GM23338 (cell line): Measurements from ENCODE around the gene EGR1. TPM values are rescaled to one million over a fixed set of nuclear protein-coding genes. Genes with fewer than 3 reads are reported as not detected.

Source experiments
- ATAC-seq: fragments of 200-7000 bp; cut with Tn5 transposase; 3 replicates; pipeline ENCODE4 v1.9.1; 2020
- DNase-seq: peaks from one replicate; pipeline ENCODE4 v3.0.0-alpha.2; 2015; ENCODE audit warnings: low spot score
- H2AFZ ChIP-seq: fragments of 200-600 bp; sonication (generic); 2 replicates; pipeline ENCODE4 v1.8.0; 2016; ENCODE audit warnings: antibody characterized with exemption, mild to moderate bottlenecking, moderate library complexity
- H3F3A ChIP-seq: fragments of 200-600 bp; sonication (generic); replicated peaks from 2 replicates; pipeline ENCODE4 v1.8.0; 2017; ENCODE audit warnings: antibody characterized with exemption, mixed run types, low read depth
- H3K27ac ChIP-seq: fragments of 200-600 bp; sonication (generic); 2 replicates; pipeline ENCODE4 v1.6.1; 2016; ENCODE audit warnings: low read depth
- H3K27me3 ChIP-seq: fragments of 200-600 bp; sonication (generic); 2 replicates; pipeline ENCODE4 v1.8.0; 2016; ENCODE audit warnings: mild to moderate bottlenecking, mixed run types, moderate library complexity; ENCODE audit not compliant: insufficient read depth
- H3K36me3 ChIP-seq: fragments of 200-600 bp; sonication (generic); 2 replicates; pipeline ENCODE4 v1.8.0; 2016; ENCODE audit warnings: mild to moderate bottlenecking; ENCODE audit not compliant: insufficient read depth
- H3K4me1 ChIP-seq: fragments of 200-600 bp; sonication (generic); 2 replicates; pipeline ENCODE4 v1.8.0; 2016; ENCODE audit warnings: mild to moderate bottlenecking, moderate library complexity; ENCODE audit not compliant: insufficient read depth
- H3K4me2 ChIP-seq: fragments of 200-600 bp; sonication (generic); 2 replicates; pipeline ENCODE4 v1.7.1; 2017; ENCODE audit warnings: mixed run types
- H3K4me3 ChIP-seq: fragments of 200-600 bp; sonication (generic); 2 replicates; pipeline ENCODE4 v1.6.1; 2016; ENCODE audit warnings: mixed run types
- H3K79me2 ChIP-seq: fragments of 200-600 bp; sonication (generic); replicated peaks from 2 replicates; pipeline ENCODE4 v1.8.0; 2017; ENCODE audit warnings: mild to moderate bottlenecking; ENCODE audit not compliant: insufficient read depth
- H3K9me2 ChIP-seq: fragments of 200-600 bp; sonication (generic); 2 replicates; pipeline ENCODE4 v1.8.0; 2017; ENCODE audit not compliant: insufficient read depth
- H4K20me1 ChIP-seq: fragments of 200-600 bp; sonication (generic); replicated peaks from 2 replicates; pipeline ENCODE4 v1.8.0; 2017; ENCODE audit warnings: mild to moderate bottlenecking; ENCODE audit not compliant: insufficient read depth
- H3K27ac Mint-ChIP-seq: 2 replicates; pipeline ENCODE4 v1.8.0; 2020; ENCODE audit warnings: inconsistent platforms, mild to moderate bottlenecking, moderate library complexity, mixed read lengths
- H3K27me3 Mint-ChIP-seq: 3 replicates; pipeline ENCODE4 v1.8.0; 2022; ENCODE audit warnings: low read depth, mild to moderate bottlenecking, moderate library complexity, mixed read lengths, inconsistent platforms; ENCODE audit not compliant: insufficient read depth, poor library complexity
- H3K36me3 Mint-ChIP-seq: 3 replicates; pipeline ENCODE4 v1.8.0; 2021; ENCODE audit warnings: low read depth, mild to moderate bottlenecking, inconsistent platforms, moderate library complexity, mixed read lengths
- H3K4me1 Mint-ChIP-seq: 3 replicates; pipeline ENCODE4 v1.8.0; 2020; ENCODE audit warnings: mild to moderate bottlenecking, inconsistent platforms, mixed read lengths
- H3K4me3 Mint-ChIP-seq: 3 replicates; pipeline ENCODE4 v1.8.0; 2021; ENCODE audit warnings: moderate library complexity, mild to moderate bottlenecking, inconsistent platforms, mixed read lengths
- H3K9me3 Mint-ChIP-seq: 3 replicates; pipeline ENCODE4 v1.8.0; 2020; ENCODE audit warnings: moderate library complexity, mild to moderate bottlenecking, inconsistent platforms, mixed read lengths
- EZH2phosphoT487 ChIP-seq: fragments of 200-600 bp; sonication (generic); IDR thresholded peaks from one replicate; pipeline ENCODE4 v1.8.1; 2018; ENCODE audit warnings: antibody characterized with exemption; ENCODE audit not compliant: unreplicated experiment
- JUNB ChIP-seq: IDR thresholded peaks from one replicate; pipeline ENCODE4 v1.6.1; 2016; ENCODE audit warnings: antibody characterized with exemption; ENCODE audit not compliant: unreplicated experiment
- NANOG ChIP-seq: IDR thresholded peaks from 2 replicates; pipeline ENCODE4 v1.6.1; 2016; ENCODE audit warnings: antibody characterized with exemption, borderline replicate concordance
- STAT1 ChIP-seq: IDR thresholded peaks from one replicate; pipeline ENCODE4 v1.6.1; 2016; ENCODE audit warnings: antibody characterized with exemption; ENCODE audit not compliant: unreplicated experiment
- ZNF114 ChIP-seq: fragments of 250-450 bp; sonication (Bioruptor Pico); IDR thresholded peaks from 2 replicates; pipeline ENCODE4 v1.5.0; 2020; ENCODE audit warnings: mild to moderate bottlenecking, moderate library complexity
- polyA plus RNA-seq: library from polyadenylated mRNA; unstranded; fragments of >200 nt; fragmentation: Nextera tagmentation; extraction: Ambion mirVana; gene quantifications from 2 replicates; pipeline ENCODE4 v1.2.1, GENCODE V29; 2016
- total RNA-seq: library from RNA; depleted of rRNA; stranded (reverse); fragments of >200 nt; shearing (Covaris generic); gene quantifications from 2 replicates; pipeline ENCODE4 v1.2.3, GENCODE V29; 2014
- TF ChIP-seq, protein P1 (sequence below): IDR thresholded peaks from one replicate; pipeline ENCODE4 v1.6.1; 2018; ENCODE audit warnings: antibody characterized with exemption; ENCODE audit not compliant: unreplicated experiment
- TF ChIP-seq, protein P2 (sequence below), 2 experiments: fragments of 200-600 bp in 1 of 2; sonication (generic) in 1 of 2; conservative IDR thresholded peaks; 2 replicates each; pipeline versions ENCODE4 v1.5.1 to v1.6.1; 2016 to 2017; ENCODE audit warnings: antibody characterized with exemption in 2 of 2, low read depth in 2 of 2, mild to moderate bottlenecking in 2 of 2, moderate library complexity in 1 of 2
- TF ChIP-seq, protein P3 (sequence below): fragments of 250-450 bp; sonication (Bioruptor Pico); IDR thresholded peaks from 2 replicates; pipeline ENCODE4 v1.5.0; 2020; ENCODE audit warnings: mild to moderate bottlenecking, moderate library complexity

Gene EGR1
- total and polyA plus RNA-seq, 2 experiments from 2014 or later, result 13.5 to 60.3 TPM

DNA sequence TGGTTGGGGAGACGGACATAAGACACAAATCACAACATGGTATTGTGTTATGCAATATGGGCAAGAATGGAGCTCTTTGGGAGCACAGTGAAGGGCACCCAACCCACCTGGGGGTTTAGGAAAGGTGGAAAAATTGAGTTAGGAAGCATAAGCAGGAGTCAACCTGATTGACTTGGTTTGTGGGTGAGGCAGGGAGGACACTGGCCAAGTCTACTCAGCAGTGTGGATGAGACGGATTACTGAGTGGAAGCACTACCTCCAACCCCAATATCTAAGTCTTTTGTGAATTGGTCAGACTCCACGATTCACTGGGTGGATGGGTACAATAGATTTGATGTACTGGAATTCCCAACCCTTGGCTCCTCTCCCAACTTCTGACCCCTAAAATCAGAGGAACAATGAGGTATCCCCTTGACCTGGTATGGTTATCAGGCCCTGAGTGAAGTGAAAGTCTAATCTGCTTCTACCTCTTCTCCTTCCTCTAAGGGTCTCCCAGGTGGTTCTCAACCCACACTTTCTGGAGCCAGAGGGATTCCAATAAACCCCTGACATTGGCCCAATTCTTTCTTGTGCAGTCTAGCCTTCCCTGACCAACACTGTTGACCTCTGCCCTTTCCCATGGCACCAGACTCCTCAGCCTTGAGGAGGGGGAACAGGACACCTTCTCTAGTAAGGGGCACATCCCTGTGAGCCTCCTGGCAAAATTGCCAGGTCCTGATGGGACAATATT is 5.2 kb downstream of the EGR1 start (continued):
- TF ChIP-seq, protein P1, sequence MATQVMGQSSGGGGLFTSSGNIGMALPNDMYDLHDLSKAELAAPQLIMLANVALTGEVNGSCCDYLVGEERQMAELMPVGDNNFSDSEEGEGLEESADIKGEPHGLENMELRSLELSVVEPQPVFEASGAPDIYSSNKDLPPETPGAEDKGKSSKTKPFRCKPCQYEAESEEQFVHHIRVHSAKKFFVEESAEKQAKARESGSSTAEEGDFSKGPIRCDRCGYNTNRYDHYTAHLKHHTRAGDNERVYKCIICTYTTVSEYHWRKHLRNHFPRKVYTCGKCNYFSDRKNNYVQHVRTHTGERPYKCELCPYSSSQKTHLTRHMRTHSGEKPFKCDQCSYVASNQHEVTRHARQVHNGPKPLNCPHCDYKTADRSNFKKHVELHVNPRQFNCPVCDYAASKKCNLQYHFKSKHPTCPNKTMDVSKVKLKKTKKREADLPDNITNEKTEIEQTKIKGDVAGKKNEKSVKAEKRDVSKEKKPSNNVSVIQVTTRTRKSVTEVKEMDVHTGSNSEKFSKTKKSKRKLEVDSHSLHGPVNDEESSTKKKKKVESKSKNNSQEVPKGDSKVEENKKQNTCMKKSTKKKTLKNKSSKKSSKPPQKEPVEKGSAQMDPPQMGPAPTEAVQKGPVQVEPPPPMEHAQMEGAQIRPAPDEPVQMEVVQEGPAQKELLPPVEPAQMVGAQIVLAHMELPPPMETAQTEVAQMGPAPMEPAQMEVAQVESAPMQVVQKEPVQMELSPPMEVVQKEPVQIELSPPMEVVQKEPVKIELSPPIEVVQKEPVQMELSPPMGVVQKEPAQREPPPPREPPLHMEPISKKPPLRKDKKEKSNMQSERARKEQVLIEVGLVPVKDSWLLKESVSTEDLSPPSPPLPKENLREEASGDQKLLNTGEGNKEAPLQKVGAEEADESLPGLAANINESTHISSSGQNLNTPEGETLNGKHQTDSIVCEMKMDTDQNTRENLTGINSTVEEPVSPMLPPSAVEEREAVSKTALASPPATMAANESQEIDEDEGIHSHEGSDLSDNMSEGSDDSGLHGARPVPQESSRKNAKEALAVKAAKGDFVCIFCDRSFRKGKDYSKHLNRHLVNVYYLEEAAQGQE, result no peak
- no peak for TF ChIP-seq EZH2phosphoT487
- TF ChIP-seq, protein P2, sequence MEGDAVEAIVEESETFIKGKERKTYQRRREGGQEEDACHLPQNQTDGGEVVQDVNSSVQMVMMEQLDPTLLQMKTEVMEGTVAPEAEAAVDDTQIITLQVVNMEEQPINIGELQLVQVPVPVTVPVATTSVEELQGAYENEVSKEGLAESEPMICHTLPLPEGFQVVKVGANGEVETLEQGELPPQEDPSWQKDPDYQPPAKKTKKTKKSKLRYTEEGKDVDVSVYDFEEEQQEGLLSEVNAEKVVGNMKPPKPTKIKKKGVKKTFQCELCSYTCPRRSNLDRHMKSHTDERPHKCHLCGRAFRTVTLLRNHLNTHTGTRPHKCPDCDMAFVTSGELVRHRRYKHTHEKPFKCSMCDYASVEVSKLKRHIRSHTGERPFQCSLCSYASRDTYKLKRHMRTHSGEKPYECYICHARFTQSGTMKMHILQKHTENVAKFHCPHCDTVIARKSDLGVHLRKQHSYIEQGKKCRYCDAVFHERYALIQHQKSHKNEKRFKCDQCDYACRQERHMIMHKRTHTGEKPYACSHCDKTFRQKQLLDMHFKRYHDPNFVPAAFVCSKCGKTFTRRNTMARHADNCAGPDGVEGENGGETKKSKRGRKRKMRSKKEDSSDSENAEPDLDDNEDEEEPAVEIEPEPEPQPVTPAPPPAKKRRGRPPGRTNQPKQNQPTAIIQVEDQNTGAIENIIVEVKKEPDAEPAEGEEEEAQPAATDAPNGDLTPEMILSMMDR (conservative IDR thresholded peaks at IDR 0.05; ENCODE audit: low read depth in 2 of 2), result no peak

DNA sequence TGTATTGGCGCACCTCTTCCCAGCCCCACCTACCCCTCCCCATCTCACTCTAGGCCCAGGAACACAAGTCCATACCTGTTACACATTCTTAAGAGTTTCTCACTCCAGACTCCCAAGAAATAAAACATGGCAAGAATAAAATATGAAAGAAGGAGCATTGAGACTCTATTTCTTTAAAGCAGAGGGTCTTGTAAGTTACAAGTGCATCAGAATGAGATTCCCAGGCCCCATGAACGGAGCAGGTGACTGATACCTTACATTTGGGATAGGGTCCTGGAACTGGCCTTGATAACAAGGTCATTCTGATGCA is 5.7 kb downstream of the EGR1 start:
- peaks cover 46% of the 10 kb centered on the region for H3K27me3 Mint-ChIP-seq
- Histone ChIP-seq H4K20me1 (peaks cover 14% of the 10 kb centered on the region; the same call in 1 of the 2 replicates), H2AFZ (no peak overlapping the region), H3K4me3 (no peak overlapping the region), H3K9me2 (no peaks in the 10 kb centered on the region), H3K36me3 (0 out of 2 replicates have a peak, but pooled peaks cover 3% of the 10 kb centered on the region), H3K27me3 (peaks cover 21% of the 10 kb centered on the region), H3K4me1 (peaks cover 5% of the 10 kb centered on the region), H3K27ac (no peak overlapping the region), H3K4me2 (no peak overlapping the region), H3F3A (peaks cover 9% of the 10 kb centered on the region), H3K79me2 (no peaks in the 10 kb centered on the region)
- TF ChIP-seq NANOG (no peak), ZNF114 (CRISPR knock-in tag) (no peak)
- no peak for DNase-seq
- peaks cover 15% of the 10 kb centered on the region; the same call in 2 of the 3 replicates for H3K9me3 Mint-ChIP-seq
- H3K4me1 Mint-ChIP-seq, result peaks cover 29% of the 10 kb centered on the region; the same call in 2 of the 3 replicates
- no peak overlapping the region for H3K27ac Mint-ChIP-seq
- ATAC-seq, result no peak
- peaks cover 28% of the 10 kb centered on the region for H3K36me3 Mint-ChIP-seq
- H3K4me3 Mint-ChIP-seq, result no peak overlapping the region

DNA sequence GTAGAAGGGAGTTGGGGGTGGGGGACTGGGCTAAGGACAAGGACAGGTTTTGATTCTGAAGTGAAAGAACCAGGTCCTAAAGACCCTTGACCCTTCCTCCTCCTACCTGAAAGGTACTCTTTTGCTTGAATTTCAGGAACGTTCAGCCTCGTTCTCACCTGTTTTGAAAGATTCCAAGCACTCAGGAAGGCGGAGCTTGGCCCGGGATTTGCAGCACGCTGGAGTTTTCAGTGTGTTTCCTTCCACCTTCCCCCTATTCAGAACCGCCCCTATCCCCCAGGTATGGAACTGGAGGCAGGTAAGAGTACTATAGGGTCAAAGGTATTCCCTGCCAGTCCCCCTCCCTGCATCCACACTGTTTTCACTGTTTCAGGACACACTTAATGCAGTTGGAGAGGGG is 7.1 kb downstream of the EGR1 start:
- no peak overlapping the region for H3K27ac ChIP-seq
- peaks cover 8% of the 10 kb centered on the region; the same call in 1 of the 2 replicates for H4K20me1 ChIP-seq
- no peak overlapping the region for H3K4me2 ChIP-seq
- H2AFZ ChIP-seq, result peak overlapping the region; percentile 65; the same call in 1 of the 2 replicates
- H3K36me3 Mint-ChIP-seq, result peaks cover 18% of the 10 kb centered on the region
- no peak overlapping the region for H3K4me3 ChIP-seq
- peak; percentile 73 for DNase-seq
- H3K27me3 Mint-ChIP-seq, result peaks cover 36% of the 10 kb centered on the region
- peaks cover 5% of the 10 kb centered on the region for H3K4me1 ChIP-seq
- H3K9me3 Mint-ChIP-seq, result peaks cover 6% of the 10 kb centered on the region; the same call in 2 of the 3 replicates
- no peaks in the 10 kb centered on the region for H3K79me2 ChIP-seq
- peak; percentile 8 for ATAC-seq
- peaks cover 7% of the 10 kb centered on the region; the same call in 1 of the 2 replicates for H3K27me3 ChIP-seq
- H3K27ac Mint-ChIP-seq, result peak overlapping the region; percentile 78; the same call in 1 of the 2 replicates
- peaks cover 19% of the 10 kb centered on the region; the same call in 2 of the 3 replicates for H3K4me1 Mint-ChIP-seq
- H3K9me2 ChIP-seq, result no peaks in the 10 kb centered on the region
- peak overlapping the region; percentile 38; the same call in 2 of the 3 replicates for H3K4me3 Mint-ChIP-seq
- 0 out of 2 replicates have a peak, but pooled peaks cover 3% of the 10 kb centered on the region for H3K36me3 ChIP-seq
- H3F3A ChIP-seq, result peaks cover 6% of the 10 kb centered on the region
- TF ChIP-seq STAT1, result no peak
- TF ChIP-seq, protein P3, sequence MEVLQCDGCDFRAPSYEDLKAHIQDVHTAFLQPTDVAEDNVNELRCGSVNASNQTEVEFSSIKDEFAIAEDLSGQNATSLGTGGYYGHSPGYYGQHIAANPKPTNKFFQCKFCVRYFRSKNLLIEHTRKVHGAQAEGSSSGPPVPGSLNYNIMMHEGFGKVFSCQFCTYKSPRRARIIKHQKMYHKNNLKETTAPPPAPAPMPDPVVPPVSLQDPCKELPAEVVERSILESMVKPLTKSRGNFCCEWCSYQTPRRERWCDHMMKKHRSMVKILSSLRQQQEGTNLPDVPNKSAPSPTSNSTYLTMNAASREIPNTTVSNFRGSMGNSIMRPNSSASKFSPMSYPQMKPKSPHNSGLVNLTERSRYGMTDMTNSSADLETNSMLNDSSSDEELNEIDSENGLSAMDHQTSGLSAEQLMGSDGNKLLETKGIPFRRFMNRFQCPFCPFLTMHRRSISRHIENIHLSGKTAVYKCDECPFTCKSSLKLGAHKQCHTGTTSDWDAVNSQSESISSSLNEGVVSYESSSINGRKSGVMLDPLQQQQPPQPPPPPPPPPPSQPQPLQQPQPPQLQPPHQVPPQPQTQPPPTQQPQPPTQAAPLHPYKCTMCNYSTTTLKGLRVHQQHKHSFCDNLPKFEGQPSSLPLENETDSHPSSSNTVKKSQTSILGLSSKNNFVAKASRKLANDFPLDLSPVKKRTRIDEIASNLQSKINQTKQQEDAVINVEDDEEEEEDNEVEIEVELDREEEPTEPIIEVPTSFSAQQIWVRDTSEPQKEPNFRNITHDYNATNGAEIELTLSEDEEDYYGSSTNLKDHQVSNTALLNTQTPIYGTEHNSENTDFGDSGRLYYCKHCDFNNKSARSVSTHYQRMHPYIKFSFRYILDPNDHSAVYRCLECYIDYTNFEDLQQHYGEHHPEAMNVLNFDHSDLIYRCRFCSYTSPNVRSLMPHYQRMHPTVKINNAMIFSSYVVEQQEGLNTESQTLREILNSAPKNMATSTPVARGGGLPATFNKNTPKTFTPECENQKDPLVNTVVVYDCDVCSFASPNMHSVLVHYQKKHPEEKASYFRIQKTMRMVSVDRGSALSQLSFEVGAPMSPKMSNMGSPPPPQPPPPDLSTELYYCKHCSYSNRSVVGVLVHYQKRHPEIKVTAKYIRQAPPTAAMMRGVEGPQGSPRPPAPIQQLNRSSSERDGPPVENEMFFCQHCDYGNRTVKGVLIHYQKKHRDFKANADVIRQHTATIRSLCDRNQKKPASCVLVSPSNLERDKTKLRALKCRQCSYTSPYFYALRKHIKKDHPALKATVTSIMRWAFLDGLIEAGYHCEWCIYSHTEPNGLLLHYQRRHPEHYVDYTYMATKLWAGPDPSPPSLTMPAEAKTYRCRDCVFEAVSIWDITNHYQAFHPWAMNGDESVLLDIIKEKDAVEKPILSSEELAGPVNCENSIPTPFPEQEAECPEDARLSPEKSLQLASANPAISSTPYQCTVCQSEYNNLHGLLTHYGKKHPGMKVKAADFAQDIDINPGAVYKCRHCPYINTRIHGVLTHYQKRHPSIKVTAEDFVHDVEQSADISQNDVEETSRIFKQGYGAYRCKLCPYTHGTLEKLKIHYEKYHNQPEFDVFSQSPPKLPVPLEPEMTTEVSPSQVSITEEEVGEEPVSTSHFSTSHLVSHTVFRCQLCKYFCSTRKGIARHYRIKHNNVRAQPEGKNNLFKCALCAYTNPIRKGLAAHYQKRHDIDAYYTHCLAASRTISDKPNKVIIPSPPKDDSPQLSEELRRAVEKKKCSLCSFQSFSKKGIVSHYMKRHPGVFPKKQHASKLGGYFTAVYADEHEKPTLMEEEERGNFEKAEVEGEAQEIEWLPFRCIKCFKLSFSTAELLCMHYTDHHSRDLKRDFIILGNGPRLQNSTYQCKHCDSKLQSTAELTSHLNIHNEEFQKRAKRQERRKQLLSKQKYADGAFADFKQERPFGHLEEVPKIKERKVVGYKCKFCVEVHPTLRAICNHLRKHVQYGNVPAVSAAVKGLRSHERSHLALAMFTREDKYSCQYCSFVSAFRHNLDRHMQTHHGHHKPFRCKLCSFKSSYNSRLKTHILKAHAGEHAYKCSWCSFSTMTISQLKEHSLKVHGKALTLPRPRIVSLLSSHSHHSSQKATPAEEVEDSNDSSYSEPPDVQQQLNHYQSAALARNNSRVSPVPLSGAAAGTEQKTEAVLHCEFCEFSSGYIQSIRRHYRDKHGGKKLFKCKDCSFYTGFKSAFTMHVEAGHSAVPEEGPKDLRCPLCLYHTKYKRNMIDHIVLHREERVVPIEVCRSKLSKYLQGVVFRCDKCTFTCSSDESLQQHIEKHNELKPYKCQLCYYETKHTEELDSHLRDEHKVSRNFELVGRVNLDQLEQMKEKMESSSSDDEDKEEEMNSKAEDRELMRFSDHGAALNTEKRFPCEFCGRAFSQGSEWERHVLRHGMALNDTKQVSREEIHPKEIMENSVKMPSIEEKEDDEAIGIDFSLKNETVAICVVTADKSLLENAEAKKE (CRISPR knock-in tag), result no peak
- TF ChIP-seq JUNB, result no peak
